ENCODE measurements around the gene NEU2. TPM values are rescaled to one million over a fixed set of nuclear protein-coding genes. Genes with fewer than 3 reads are reported as not detected.
"Not testable (repeated sequence)": the region's sequence is repeated elsewhere in the genome, so short reads cannot be mapped to it uniquely, and the experiment has no call there.

NEU2 gene
- total RNA-seq, 2 donors from 2014 or later = not detected

DNA sequence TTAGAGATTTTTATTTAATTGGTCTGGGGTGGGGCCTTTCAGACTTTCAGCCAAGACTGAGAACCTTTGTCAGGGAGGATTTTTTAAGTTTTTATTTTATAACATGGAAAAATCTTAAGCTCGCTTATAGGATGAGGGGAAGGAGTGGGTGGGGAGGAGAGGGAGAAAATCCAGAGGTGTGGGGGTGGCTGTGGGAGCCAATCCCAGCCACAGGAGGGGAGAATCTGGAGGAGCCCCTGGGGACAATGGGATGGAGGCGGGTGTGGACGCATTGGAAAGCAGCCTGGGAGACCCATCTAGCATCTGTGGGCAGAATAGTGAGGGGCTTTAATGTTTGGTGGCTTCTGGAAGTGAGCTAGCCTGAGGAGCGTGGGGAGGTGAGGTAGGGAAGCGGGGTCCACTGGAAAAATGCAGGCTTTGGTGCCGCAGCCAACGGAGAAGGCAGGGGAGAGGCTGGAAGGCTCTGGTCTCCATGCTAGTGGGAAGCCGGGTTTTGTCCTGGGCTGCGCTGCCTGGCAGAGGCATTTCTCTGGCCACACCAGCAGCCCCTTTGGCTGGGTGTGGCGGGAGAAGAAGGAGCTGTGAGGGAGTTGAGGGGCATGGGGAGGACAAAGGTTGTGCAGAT, 16.2 kb downstream of the NEU2 start:
- H3K4me3 Mint-ChIP-seq = no peak overlapping the region
- ATAC-seq = no peak
- no peaks in the 10 kb centered on the region for H3K9me3 Mint-ChIP-seq
- DNase-seq (ENCODE audit: low spot score) = no peak
- no peaks in the 10 kb centered on the region for H3K36me3 Mint-ChIP-seq
- H3K27me3 Mint-ChIP-seq = peaks cover 0 to 3% of the 10 kb centered on the region in 2 donors
- peak overlapping the region in 1 of 2 donors; percentile 63 for H3K27ac Mint-ChIP-seq
- peaks cover 21 to 24% of the 10 kb centered on the region in 2 donors for H3K4me1 Mint-ChIP-seq (ENCODE audit: low read depth in 2 of 2)

DNA sequence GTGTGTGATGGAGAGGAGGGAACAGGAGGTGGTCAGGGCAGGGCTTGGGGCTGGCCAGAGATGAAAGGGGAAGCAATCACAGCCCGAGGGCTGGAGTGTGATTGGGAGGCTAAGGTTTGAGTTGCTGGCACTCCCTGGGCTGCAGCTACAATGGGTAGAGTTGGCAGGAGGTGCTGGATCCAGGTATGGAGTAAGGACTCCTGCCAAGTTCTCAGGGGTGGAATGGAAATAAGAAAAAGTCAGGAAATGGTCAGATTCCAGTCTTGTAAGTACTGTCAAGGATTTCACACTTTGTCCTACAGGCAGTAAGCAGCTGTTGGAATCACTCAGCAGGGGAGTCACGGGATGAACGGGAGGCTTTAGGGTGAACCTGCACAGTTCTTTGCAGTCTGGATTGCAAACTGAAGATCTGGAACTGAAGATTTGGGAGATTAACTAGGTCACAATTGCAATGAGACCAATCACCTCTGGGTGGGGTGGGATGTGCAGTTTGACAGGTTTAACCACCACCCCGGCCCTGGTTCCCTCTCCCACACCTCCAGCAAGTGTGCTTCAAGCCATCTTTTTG, 16.8 kb downstream of the NEU2 start:
- peak in 1 of 2 donors; percentile 30 for ATAC-seq

DNA sequence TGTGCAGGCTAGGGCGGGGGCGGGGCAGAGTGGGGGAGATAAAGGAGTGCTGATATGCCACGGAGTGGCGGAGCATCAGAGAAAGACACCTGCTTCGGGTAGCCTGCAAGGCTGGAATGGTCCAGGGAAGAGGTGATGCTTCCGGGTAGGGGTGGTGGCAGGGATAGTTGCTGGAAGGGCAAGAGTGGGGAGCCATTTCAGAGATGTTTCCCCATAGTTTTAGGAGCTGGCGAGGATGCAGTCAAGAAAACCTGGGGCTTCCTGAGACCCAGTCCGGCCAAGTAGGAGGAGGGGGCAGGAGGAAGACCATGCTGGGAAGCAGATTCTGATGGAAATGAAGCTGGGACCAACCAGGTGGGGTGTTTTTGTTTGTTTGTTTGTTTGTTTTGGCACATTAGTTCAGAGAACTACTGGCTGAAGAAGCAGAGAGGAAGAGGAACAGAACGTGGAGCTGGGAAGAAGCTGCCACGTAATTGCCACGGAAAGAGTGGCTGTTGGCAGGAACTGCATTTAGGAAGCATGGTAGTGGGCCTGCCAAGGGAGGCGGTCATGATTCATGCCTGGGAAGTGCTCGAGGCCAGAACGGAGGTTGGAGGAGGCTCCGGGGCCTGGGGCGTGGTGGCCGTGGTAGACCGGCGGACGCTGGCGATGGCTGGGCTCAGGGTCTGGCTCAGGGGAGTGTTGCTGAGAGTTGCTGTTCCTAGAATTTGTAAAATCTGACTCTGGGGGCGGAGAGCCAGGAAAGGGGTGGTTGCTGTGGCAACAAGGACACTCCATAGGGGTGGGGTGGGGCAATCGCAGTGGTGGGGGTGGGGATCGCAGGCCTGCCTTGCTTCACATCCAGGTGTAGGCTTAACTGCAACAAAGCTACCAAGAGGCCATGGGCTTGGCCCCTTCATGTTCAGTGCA, 19.0 kb downstream of the NEU2 start:
- Mint-ChIP-seq H3K4me1 (ENCODE audit: low read depth in 2 of 2) (peaks cover 27 to 37% of the 10 kb centered on the region in 2 donors), H3K27ac (no peak overlapping the region), H3K9me3 (no peaks in the 10 kb centered on the region), H3K4me3 (no peak overlapping the region), H3K27me3 (peaks cover 0 to 3% of the 10 kb centered on the region in 2 donors), H3K36me3 (no peaks in the 10 kb centered on the region)
- ATAC-seq (no peak), DNase-seq (ENCODE audit: low spot score) (no peak)

More for the DNA sequence above, 16.8 kb downstream of the NEU2 start:
- no peaks in the 10 kb centered on the region for H3K9me3 Mint-ChIP-seq
- peaks cover 0 to 3% of the 10 kb centered on the region in 2 donors for H3K27me3 Mint-ChIP-seq
- no peak overlapping the region for H3K4me3 Mint-ChIP-seq
- no peak for DNase-seq (ENCODE audit: low spot score)
- peak overlapping the region in 1 of 2 donors; percentile 63 for H3K27ac Mint-ChIP-seq
- H3K4me1 Mint-ChIP-seq (ENCODE audit: low read depth in 2 of 2) = peaks cover 26 to 27% of the 10 kb centered on the region in 2 donors
- H3K36me3 Mint-ChIP-seq = no peaks in the 10 kb centered on the region

DNA sequence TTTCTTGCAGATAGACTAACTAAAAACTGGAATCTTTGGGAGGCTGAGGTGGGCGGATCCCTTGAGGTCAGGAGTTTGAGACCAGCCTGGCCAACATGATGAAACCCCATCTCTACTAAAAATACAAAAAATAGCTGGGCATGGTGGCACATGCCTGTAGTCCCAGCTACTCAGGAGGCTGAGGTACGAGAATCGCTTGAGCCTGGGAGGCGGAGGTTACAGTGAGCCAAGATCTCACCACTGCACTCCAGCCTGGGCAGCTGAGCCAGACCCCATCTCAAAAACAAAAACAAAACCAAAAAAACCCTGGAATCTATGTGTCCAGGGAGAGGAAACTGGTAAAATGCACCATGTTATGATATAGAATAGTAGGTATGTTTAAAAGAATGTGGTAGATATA, 20.0 kb downstream of the NEU2 start:
- H3K36me3 Mint-ChIP-seq; H3K9me3 Mint-ChIP-seq; DNase-seq (ENCODE audit: low spot score); H3K27ac Mint-ChIP-seq; H3K4me3 Mint-ChIP-seq; H3K27me3 Mint-ChIP-seq; ATAC-seq: not testable (repeated sequence)
- peaks cover 23 to 33% of the 10 kb centered on the region in 2 donors for H3K4me1 Mint-ChIP-seq (ENCODE audit: low read depth in 2 of 2)

DNA sequence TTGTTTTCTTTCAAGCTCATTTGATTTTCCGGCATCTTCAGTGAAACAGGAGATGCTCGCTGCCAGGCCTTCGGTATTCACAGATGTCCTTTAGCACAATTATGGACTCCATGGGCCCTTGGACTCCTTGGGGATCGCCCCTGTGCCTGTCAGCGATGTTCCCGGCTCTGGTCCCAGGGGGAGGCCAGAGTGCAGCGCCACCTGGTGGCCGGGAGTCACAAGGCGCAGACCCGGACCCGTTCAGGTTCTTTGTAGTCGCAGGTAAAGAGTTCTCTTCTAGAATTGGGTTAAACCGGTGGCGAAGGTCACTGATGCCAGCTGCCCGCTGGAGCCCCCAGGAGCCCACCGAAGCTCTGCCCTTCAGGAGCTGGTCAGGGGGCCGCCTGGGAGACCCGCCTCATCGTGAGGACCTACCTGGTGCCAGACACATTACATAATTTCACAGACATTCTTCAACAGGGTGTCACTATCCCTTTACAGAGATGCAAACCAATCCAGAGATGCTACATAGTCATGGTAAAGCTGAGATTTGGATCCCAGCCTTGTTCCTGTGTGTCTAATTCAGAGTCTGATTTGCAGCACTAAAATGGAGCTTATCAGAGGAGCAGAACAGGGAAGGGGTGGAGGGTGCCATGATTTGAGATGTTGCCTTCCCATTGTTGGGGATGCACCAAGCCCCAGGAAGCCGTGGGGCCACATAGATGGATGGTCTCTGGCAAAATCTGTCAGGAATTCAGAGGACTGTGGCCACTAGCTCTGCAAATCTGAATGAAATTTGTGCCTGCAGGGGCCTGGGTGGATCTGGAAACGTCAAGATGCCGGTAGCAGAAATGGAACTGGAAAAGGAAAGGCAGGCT, 21.7 kb downstream of the NEU2 start:
- Mint-ChIP-seq H3K4me3 (no peak overlapping the region), H3K9me3 (no peaks in the 10 kb centered on the region)

DNA sequence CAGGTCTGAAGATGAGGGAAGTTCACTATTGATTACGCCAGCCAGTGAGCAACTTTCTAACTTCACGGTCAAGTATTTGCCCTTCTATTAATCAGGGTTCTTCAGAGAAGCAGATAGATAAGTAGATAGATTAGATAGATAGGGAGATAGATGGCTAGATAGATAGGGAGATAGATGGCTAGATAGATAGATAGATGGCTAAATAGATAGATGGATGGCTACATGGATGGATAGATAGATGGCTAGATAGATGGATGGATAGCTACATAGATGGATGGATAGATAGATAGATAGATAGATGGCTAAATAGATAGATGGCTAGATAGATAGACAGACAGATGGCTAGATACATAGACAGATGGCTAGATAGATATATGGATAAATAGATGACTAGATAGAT, 22.9 kb downstream of the NEU2 start:
- H3K4me1 Mint-ChIP-seq (ENCODE audit: low read depth in 2 of 2) = peaks cover 15 to 31% of the 10 kb centered on the region in 2 donors
- DNase-seq (ENCODE audit: low spot score) = no peak
- H3K36me3 Mint-ChIP-seq = no peaks in the 10 kb centered on the region
- H3K27me3 Mint-ChIP-seq = no peaks in the 10 kb centered on the region
- H3K9me3 Mint-ChIP-seq = no peaks in the 10 kb centered on the region
- no peak for ATAC-seq
- H3K27ac Mint-ChIP-seq = peak overlapping the region in 1 of 2 donors; percentile 95
- no peak overlapping the region for H3K4me3 Mint-ChIP-seq

More for the DNA sequence above, 21.7 kb downstream of the NEU2 start:
- Mint-ChIP-seq H3K36me3 (no peaks in the 10 kb centered on the region), H3K27me3 (no peaks in the 10 kb centered on the region), H3K4me1 (ENCODE audit: low read depth in 2 of 2) (peaks cover 21 to 32% of the 10 kb centered on the region in 2 donors), H3K27ac (peak overlapping the region; percentile 41 to 60)
- DNase-seq (ENCODE audit: low spot score) (peak; percentile 72), ATAC-seq (peak; percentile 70 to 76)

DNA sequence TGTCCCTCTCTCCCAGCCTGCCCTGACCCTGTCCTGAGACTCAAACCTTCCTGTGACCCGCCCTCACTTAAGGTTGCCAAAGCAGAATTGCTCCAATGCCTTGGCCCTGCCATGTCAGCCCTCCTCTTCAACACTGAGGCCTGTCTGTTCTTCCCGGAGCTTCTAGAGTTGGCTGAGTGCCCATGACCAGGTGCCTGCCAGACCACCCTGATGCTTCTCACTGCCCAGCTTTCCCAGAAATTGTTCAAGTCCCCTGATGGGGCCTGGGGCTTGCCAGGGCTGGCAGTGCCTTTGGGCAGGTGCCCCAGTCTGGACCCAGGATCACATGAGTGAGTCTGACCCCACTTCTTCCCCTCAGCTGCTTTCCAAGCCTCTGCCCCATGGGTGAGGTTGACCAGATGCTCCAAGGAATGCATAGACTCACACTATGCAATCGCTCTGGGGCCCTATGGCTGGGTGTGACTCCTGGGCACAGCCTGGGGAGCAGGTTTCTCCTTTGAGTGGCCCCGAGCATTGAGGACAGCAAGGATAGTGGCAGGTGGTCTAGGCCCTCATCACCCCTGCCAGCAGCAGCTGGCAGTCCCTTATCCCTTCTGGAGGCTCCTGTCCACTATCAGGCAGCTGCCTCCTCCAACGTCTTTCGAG, 24.6 kb downstream of the NEU2 start:
- H3K36me3 Mint-ChIP-seq = no peaks in the 10 kb centered on the region
- H3K4me3 Mint-ChIP-seq = no peak overlapping the region
- no peak for ATAC-seq
- H3K27ac Mint-ChIP-seq = peak overlapping the region; percentile 56 to 95
- H3K9me3 Mint-ChIP-seq = no peaks in the 10 kb centered on the region
- peaks cover 18 to 31% of the 10 kb centered on the region in 2 donors for H3K4me1 Mint-ChIP-seq (ENCODE audit: low read depth in 2 of 2)
- DNase-seq (ENCODE audit: low spot score) = no peak
- H3K27me3 Mint-ChIP-seq = no peaks in the 10 kb centered on the region

DNA sequence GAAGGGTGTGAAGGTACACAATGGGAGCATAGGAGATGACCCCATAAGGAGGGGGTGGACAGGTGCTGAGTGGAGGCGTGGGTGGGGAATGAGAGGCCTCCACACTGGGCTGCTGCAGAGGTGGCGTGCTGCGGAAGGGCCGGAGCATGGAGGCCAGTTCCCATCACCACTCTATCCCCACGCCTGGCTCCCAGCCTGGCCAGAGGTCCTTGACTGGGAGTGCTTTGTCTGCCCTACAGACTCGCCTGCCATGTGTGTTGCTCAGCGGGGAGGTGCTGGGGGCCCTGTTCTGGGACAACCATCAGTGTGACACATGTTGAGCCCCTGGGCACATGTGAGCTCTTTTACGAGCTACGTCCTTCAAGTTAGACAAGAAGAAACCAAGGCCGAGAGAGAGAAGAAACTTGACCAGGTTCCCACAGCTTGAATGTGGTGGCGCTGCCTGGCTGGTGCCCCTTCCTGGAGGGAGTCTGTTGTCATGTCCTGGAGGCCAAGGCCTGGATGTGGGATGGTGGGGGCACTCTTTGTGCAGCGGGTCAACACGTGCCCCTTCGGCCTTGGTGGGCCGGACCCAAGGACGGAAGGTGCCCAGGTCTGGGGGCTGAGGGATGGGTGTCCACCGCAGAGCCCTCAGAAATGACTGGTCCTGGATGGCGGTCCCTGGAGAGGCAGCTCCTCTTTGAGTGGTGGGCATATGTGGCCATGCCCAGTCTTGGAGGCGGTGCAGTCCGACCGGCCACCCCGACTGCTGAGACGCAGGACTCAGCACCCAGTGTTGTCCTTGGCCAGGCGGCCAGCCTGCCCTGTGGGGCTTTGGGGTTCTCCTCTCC, 26.5 kb downstream of the NEU2 start:
- H3K9me3 Mint-ChIP-seq = no peaks in the 10 kb centered on the region
- no peaks in the 10 kb centered on the region for H3K27me3 Mint-ChIP-seq
- DNase-seq (ENCODE audit: low spot score) (no peak), ATAC-seq (no peak)
- peak overlapping the region; percentile 95 to 97 for H3K27ac Mint-ChIP-seq
- peak overlapping the region; percentile 44 for H3K4me3 Mint-ChIP-seq
- no peaks in the 10 kb centered on the region for H3K36me3 Mint-ChIP-seq
- peaks cover 34 to 37% of the 10 kb centered on the region in 2 donors for H3K4me1 Mint-ChIP-seq (ENCODE audit: low read depth in 2 of 2)

DNA sequence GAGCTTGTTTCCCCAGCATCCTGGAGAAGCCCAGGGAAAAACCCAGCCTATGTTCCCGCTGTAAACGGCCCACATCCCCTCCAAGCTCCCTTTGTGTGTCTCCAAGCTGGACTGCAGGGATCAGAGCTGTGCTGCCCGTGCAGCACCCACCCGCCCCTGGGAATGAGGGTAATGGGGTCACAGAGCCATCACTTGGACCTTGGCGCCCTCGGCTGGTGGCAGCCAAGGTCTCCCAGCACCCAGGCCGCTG, 27.0 kb downstream of the NEU2 start:
- H3K9me3 Mint-ChIP-seq = no peaks in the 10 kb centered on the region
- peak overlapping the region; percentile 95 to 97 for H3K27ac Mint-ChIP-seq
- H3K4me3 Mint-ChIP-seq = peak overlapping the region; percentile 86
- peaks cover 34 to 35% of the 10 kb centered on the region in 2 donors for H3K4me1 Mint-ChIP-seq (ENCODE audit: low read depth in 2 of 2)
- H3K27me3 Mint-ChIP-seq = no peaks in the 10 kb centered on the region
- ATAC-seq (no peak), DNase-seq (ENCODE audit: low spot score) (no peak)
- no peaks in the 10 kb centered on the region for H3K36me3 Mint-ChIP-seq

DNA sequence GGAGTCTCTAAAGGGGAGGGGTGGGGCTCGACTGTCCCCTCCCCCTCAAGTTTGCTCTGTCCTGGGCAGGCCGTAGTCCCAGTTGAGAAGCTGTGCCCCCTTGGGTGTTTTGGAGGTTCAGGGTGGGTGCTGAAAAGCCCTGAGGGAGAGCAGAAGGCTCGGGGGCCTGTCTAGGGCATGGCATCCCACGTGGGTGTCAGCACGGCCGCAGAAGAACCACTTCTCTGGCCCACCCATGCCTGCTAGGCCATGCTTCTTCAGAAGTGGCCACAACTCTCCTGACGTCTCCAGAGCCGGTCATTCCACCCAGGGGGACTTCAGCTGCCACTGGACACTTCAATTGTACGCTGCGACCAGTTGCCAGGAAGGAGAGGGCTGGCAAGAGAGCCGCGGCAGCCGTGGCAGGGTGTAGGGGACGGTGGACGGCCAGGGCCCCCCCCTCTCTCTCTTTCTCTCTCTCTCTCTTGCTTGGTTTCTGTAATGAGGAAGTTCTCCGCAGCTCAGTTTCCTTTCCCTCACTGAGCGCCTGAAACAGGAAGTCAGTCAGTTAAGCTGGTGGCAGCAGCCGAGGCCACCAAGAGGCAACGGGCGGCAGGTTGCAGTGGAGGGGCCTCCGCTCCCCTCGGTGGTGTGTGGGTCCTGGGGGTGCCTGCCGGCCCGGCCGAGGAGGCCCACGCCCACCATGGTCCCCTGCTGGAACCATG, 27.5 kb downstream of the NEU2 start, which contains the start of gene INPP5D:
INPP5D (plus strand) TSS at position 546 of the 704 bp plus-strand sequence; CDS start at position 683, 137 bp downstream.
- H3K27me3 Mint-ChIP-seq = no peaks in the 10 kb centered on the region
- no peaks in the 10 kb centered on the region for H3K9me3 Mint-ChIP-seq
- H3K4me3 Mint-ChIP-seq = peak within 1 kb of the TSS; percentile 86
- H3K36me3 Mint-ChIP-seq = no peaks in the 10 kb centered on the region
- H3K27ac Mint-ChIP-seq = peak within 1 kb of the TSS; percentile 95 to 97
- peak; percentile 79 to 80 for ATAC-seq
- peak; percentile 90 for DNase-seq (ENCODE audit: low spot score)
- H3K4me1 Mint-ChIP-seq (ENCODE audit: low read depth in 2 of 2) = peaks cover 36 to 39% of the 10 kb centered on the region in 2 donors

DNA sequence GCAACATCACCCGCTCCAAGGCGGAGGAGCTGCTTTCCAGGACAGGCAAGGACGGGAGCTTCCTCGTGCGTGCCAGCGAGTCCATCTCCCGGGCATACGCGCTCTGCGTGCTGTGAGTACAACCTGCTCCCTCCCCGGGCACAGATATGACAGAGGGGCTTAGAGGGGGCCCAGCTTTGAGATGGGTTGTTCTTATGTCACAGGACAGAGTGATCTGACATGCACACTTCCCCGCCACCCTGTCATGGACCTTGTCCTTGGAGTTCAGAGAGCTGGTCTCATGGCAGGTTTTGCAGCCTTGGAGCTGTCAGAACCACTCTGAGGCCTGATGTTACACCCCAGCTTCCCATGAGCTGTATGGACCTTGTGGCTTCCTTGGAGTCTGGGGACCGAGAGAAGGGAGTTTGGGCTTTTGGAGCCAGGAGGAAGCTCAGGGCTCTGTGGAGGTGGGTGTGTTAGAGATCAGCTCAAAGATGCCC, 28.1 kb downstream of the NEU2 start:
- Mint-ChIP-seq H3K27ac (peak overlapping the region; percentile 95 to 97), H3K36me3 (no peaks in the 10 kb centered on the region), H3K4me3 (peak overlapping the region; percentile 86), H3K27me3 (no peaks in the 10 kb centered on the region), H3K9me3 (no peaks in the 10 kb centered on the region), H3K4me1 (ENCODE audit: low read depth in 2 of 2) (peaks cover 34 to 42% of the 10 kb centered on the region in 2 donors)
- DNase-seq (ENCODE audit: low spot score) = no peak
- ATAC-seq = peak in 1 of 2 donors; percentile 25
